ENCODE data around the gene EMP1. TPM values are rescaled to one million over a fixed set of nuclear protein-coding genes. Genes with fewer than 3 reads are reported as not detected.

The EMP1 gene
- total and polyA plus RNA-seq, 2 of the 13 experiments (the other 11 are each of a cell fraction or from before 2014, with no cell fraction given): 0.13 to 0.61 TPM

GRCh38 chr12:13189264-13189663 lies 7.3 kb upstream of the EMP1 start:
- no peak overlapping the region for H3K4me2 ChIP-seq (ENCODE audit: low read depth, low read length)
- no peak for FAIRE-seq
- TF ChIP-seq GPN1 (CRISPR knock-in tag; IDR thresholded peaks at IDR 0.05; ENCODE audit: borderline replicate concordance) (no peak), NR2F2 (IDR thresholded peaks at IDR 0.05; ENCODE audit: borderline replicate concordance, low read depth) (no peak), MED8 (CRISPR knock-in tag; IDR thresholded peaks at IDR 0.05; ENCODE audit: insufficient replicate concordance) (no peak), RARG (CRISPR knock-in tag; IDR thresholded peaks at IDR 0.05; ENCODE audit: low read depth) (no peak), ZNF597 (CRISPR knock-in tag; IDR thresholded peaks at IDR 0.05) (no peak), TCF12 (IDR thresholded peaks at IDR 0.05) (no peak), TCF12 (CRISPR knock-in tag; IDR thresholded peaks at IDR 0.05) (no peak), NFATC3 (CRISPR knock-in tag; IDR thresholded peaks at IDR 0.05) (no peak)
- TF ChIP-seq, protein P1, sequence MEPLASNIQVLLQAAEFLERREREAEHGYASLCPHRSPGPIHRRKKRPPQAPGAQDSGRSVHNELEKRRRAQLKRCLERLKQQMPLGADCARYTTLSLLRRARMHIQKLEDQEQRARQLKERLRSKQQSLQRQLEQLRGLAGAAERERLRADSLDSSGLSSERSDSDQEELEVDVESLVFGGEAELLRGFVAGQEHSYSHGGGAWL (CRISPR knock-in tag; IDR thresholded peaks at IDR 0.05): no peak
- TF ChIP-seq, protein P2, sequence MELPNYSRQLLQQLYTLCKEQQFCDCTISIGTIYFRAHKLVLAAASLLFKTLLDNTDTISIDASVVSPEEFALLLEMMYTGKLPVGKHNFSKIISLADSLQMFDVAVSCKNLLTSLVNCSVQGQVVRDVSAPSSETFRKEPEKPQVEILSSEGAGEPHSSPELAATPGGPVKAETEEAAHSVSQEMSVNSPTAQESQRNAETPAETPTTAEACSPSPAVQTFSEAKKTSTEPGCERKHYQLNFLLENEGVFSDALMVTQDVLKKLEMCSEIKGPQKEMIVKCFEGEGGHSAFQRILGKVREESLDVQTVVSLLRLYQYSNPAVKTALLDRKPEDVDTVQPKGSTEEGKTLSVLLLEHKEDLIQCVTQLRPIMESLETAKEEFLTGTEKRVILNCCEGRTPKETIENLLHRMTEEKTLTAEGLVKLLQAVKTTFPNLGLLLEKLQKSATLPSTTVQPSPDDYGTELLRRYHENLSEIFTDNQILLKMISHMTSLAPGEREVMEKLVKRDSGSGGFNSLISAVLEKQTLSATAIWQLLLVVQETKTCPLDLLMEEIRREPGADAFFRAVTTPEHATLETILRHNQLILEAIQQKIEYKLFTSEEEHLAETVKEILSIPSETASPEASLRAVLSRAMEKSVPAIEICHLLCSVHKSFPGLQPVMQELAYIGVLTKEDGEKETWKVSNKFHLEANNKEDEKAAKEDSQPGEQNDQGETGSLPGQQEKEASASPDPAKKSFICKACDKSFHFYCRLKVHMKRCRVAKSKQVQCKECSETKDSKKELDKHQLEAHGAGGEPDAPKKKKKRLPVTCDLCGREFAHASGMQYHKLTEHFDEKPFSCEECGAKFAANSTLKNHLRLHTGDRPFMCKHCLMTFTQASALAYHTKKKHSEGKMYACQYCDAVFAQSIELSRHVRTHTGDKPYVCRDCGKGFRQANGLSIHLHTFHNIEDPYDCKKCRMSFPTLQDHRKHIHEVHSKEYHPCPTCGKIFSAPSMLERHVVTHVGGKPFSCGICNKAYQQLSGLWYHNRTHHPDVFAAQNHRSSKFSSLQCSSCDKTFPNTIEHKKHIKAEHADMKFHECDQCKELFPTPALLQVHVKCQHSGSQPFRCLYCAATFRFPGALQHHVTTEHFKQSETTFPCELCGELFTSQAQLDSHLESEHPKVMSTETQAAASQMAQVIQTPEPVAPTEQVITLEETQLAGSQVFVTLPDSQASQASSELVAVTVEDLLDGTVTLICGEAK (IDR thresholded peaks at IDR 0.05): no peak
- TF ChIP-seq, protein P2 (CRISPR knock-in tag; IDR thresholded peaks at IDR 0.05): no peak
- TF ChIP-seq, protein P3, sequence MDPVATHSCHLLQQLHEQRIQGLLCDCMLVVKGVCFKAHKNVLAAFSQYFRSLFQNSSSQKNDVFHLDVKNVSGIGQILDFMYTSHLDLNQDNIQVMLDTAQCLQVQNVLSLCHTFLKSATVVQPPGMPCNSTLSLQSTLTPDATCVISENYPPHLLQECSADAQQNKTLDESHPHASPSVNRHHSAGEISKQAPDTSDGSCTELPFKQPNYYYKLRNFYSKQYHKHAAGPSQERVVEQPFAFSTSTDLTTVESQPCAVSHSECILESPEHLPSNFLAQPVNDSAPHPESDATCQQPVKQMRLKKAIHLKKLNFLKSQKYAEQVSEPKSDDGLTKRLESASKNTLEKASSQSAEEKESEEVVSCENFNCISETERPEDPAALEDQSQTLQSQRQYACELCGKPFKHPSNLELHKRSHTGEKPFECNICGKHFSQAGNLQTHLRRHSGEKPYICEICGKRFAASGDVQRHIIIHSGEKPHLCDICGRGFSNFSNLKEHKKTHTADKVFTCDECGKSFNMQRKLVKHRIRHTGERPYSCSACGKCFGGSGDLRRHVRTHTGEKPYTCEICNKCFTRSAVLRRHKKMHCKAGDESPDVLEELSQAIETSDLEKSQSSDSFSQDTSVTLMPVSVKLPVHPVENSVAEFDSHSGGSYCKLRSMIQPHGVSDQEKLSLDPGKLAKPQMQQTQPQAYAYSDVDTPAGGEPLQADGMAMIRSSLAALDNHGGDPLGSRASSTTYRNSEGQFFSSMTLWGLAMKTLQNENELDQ (CRISPR knock-in tag; IDR thresholded peaks at IDR 0.05; ENCODE audit: borderline replicate concordance): no peak
- BruUV-seq (replicated peaks): no TSS peak
- H3K9ac ChIP-seq (ENCODE audit: insufficient read depth, low read depth, low read length): no peak overlapping the region
- peaks cover 9% of the 10 kb centered on the region; the same call in 1 of the 2 replicates for H3K4me1 ChIP-seq (ENCODE audit: insufficient read depth, low read length)
- intact Hi-C loops (cut with micrococcal nuclease; ENCODE audit: unreplicated experiment) (no loop called here), in situ Hi-C loops (cut with HindIII; ENCODE audit: extremely low pct_ligation_motif_present, low pct_unique_long_range_greater_than_20kb) (no loop called here)
- H3K36me3 ChIP-seq (replicated peaks in 1 of 2; ENCODE audit: control insufficient read depth in 1 of 2, insufficient read depth in 2 of 2, low read length in 2 of 2): no peaks in the 10 kb centered on the region
- CTCF ChIA-PET (ENCODE audit: low intra/inter-chr PET ratio, low total read pairs): no interaction called here
- ATAC-seq: no peak
- H3K79me2 ChIP-seq (ENCODE audit: insufficient read depth, low read length): no peaks in the 10 kb centered on the region
- no peak for DNase-seq (ENCODE audit: low spot score)
- H3K9me3 ChIP-seq (ENCODE audit: low read length): no peaks in the 10 kb centered on the region
- POLR2A ChIA-PET: no interaction called here
- H3K27me3 ChIP-seq (ENCODE audit: control insufficient read depth in 1 of 2, insufficient read depth in 2 of 2, low read length in 2 of 2): peaks cover 0 to 4% of the 10 kb centered on the region in 2 experiments; a peak in 2 of 5 replicates
- no peak overlapping the region for H2AFZ ChIP-seq (ENCODE audit: low read length)
- H3K4me3 ChIP-seq (replicated peaks in 1 of 3; ENCODE audit: insufficient read depth in 1 of 3, low read depth in 2 of 3, low read length in 3 of 3): no peak overlapping the region
- no peak overlapping the region for H3K27ac ChIP-seq (ENCODE audit: extremely low read length, insufficient read depth, low read length)
- H4K20me1 ChIP-seq (ENCODE audit: insufficient read depth, low read length): no peaks in the 10 kb centered on the region

All from HepG2 (cell line).